Right renal cortex interstitium (tissue), 3 donors: ENCODE data around the gene DPYD. TPM values are rescaled to one million over a fixed set of nuclear protein-coding genes. Genes with fewer than 3 reads are reported as not detected.

Experiments used
- DNase-seq, 3 donors: peaks; one replicate each; pipeline ENCODE4 v3.0.0-alpha.2; 2013; ENCODE audit warnings: low read depth in 3 of 3, low spot score in 2 of 3
- polyA plus RNA-seq, 3 donors: library from polyadenylated mRNA; unstranded; fragments of 120-200 nt; gene quantifications; one replicate each; pipeline ENCODE4 v1.2.1, GENCODE V29; 2013; ENCODE audit not compliant: insufficient read length in 3 of 3

The DPYD gene
- polyA plus RNA-seq, 3 donors = 13.8 to 14.9 (median 14.4) TPM

GRCh38 chr1:97119260-97120158, 801.3 kb downstream of the DPYD start:
- no peak for DNase-seq

- no peak for DNase-seq
Observed at GRCh38 chr1:97114842-97115241, 806.0 kb downstream of the DPYD start.

- no peak for DNase-seq
Observed at GRCh38 chr1:97112442-97112841, 808.4 kb downstream of the DPYD start.

GRCh38 chr1:97108179-97108578, 812.7 kb downstream of the DPYD start:
- no peak for DNase-seq

GRCh38 chr1:97105531-97105930, 815.3 kb downstream of the DPYD start:
- DNase-seq = no peak

GRCh38 chr1:97101509-97101908, 819.3 kb downstream of the DPYD start:
- no peak for DNase-seq

GRCh38 chr1:97097404-97097925, 823.4 kb downstream of the DPYD start:
- no peak for DNase-seq

GRCh38 chr1:97095764-97096163, 825.1 kb downstream of the DPYD start:
- DNase-seq = no peak

- no peak for DNase-seq
Observed at GRCh38 chr1:97094247-97094972, 826.4 kb downstream of the DPYD start.

GRCh38 chr1:97093741-97094140, 827.1 kb downstream of the DPYD start:
- no peak for DNase-seq

GRCh38 chr1:97092824-97093223, 828.0 kb downstream of the DPYD start:
- DNase-seq = no peak

- no peak for DNase-seq
Observed at GRCh38 chr1:97091679-97092078, 829.2 kb downstream of the DPYD start.

GRCh38 chr1:97091263-97091662, 829.6 kb downstream of the DPYD start:
- DNase-seq = no peak

- DNase-seq = no peak
Observed at GRCh38 chr1:97090725-97091124, 830.1 kb downstream of the DPYD start.

GRCh38 chr1:97089173-97089572, 831.7 kb downstream of the DPYD start:
- no peak for DNase-seq

- no peak for DNase-seq
Observed at GRCh38 chr1:97088391-97088790, 832.4 kb downstream of the DPYD start.

GRCh38 chr1:97084546-97084945, 836.3 kb downstream of the DPYD start:
- no peak for DNase-seq

- DNase-seq = no peak
Observed at GRCh38 chr1:97082160-97082848, 838.5 kb downstream of the DPYD start.

GRCh38 chr1:97078872-97079271, 842.0 kb downstream of the DPYD start:
- no peak for DNase-seq

- DNase-seq = no peak
Observed at GRCh38 chr1:97077221-97077620, 843.6 kb downstream of the DPYD start.

GRCh38 chr1:97074771-97075170, 846.1 kb downstream of the DPYD start:
- DNase-seq = no peak
